Activated CD4-positive, alpha-beta memory T cell treated with anti-CD3 and anti-CD28 coated beads for 36 hours (primary cell): ENCODE results near the gene VAMP4. TPM values are rescaled to one million over a fixed set of nuclear protein-coding genes. Genes with fewer than 3 reads are reported as not detected.
A peak's percentile ranks its signal among the peaks of the same experiment; 100 is the strongest.
"Not testable (repeated sequence)": the region's sequence is repeated elsewhere in the genome, so short reads cannot be mapped to it uniquely, and the experiment has no call there.

Experiments used
- CTCF ChIA-PET: fragments of 350-600 bp; sonication (Branson Sonifier 250); formaldehyde crosslinking; loops from one replicate; lab custom pipeline; 2021; ENCODE audit warnings: antibody characterized with exemption, inconsistent platforms; lab: Charles Lee
- POLR2A ChIA-PET: fragments of 350-600 bp; sonication (Branson Sonifier 250); formaldehyde crosslinking; loops from one replicate; lab custom pipeline; 2021; ENCODE audit warnings: antibody characterized with exemption; lab: Charles Lee
- DNase-seq: peaks from one replicate; pipeline ENCODE4 v3.0.0-alpha.2; 2020
- H3K27ac Mint-ChIP-seq: one replicate; pipeline ENCODE4 v1.8.0; 2021; ENCODE audit warnings: mixed read lengths
- H3K27me3 Mint-ChIP-seq: one replicate; pipeline ENCODE4 v1.8.0; 2021; ENCODE audit warnings: mixed read lengths
- H3K36me3 Mint-ChIP-seq: one replicate; pipeline ENCODE4 v1.8.0; 2021; ENCODE audit warnings: mixed read lengths
- H3K4me1 Mint-ChIP-seq: one replicate; pipeline ENCODE4 v1.8.0; 2021; ENCODE audit warnings: low read depth, mixed read lengths
- H3K4me3 Mint-ChIP-seq: one replicate; pipeline ENCODE4 v1.8.0; 2021; ENCODE audit warnings: mild to moderate bottlenecking, mixed read lengths
- H3K9me3 Mint-ChIP-seq: one replicate; pipeline ENCODE4 v1.8.0; 2021; ENCODE audit warnings: mixed read lengths
- intact Hi-C: fragments of 100-400 bp; cut with micrococcal nuclease; formaldehyde crosslinking; loops from one replicate; pipeline ENCODE4 v1.15.1; 2023
- total RNA-seq, 2 experiments: library from RNA; stranded (reverse); gene quantifications; one replicate each; pipeline ENCODE4 v1.2.3, GENCODE V29; 2021

VAMP4 gene
- total RNA-seq, 2 experiments from 2014 or later: 13.2 to 14.2 TPM

DNA sequence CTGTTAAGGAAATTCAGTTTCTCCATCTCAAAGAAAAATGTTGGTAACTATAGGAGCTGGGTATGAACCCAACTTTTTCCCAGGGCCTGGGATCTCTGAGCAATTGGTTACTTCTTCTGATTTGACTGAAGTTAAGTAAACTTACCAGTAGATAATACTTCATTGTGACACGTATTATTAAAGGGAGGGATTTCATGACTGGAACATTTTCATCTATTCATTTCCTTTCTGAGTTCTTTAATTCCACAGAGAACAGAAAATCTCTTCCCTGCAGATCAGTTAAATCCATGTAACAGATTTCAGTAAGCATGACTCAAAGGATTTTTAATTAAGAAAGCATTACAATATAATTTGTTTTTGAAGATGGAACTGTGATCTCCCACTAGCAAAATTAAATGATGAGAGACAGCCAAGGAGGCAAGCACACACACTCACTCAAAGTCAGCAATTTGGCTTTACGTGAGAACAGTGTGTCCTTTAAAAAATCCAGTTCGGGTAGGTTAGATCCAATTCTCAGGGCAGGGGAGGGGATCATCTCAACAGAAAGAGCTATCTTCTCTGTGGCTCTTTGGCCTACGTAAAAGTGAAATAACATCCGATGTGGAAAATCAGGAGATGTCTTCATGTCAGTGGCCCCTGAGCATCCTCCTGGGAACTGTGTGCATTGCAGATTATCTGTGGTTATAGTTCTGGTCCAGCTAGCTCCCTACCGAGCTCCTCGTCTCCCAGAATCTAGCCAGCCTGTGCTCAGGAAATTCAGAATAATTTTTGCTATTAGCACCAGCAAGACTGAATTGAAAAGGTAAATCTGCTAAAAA lies 78.6 kb downstream of the VAMP4 start:
- H3K4me1 Mint-ChIP-seq: no peaks in the 10 kb centered on the region
- ChIA-PET POLR2A (no interaction called here), CTCF (interaction anchor here (2.0 kb wide), 1 partner anchor 18 kb away, joined by 7 read pairs; no protein-coding TSS in a partner anchor)
- H3K9me3 Mint-ChIP-seq: no peaks in the 10 kb centered on the region
- no peak overlapping the region for H3K27ac Mint-ChIP-seq
- H3K4me3 Mint-ChIP-seq: no peak overlapping the region
- no peaks in the 10 kb centered on the region for H3K36me3 Mint-ChIP-seq
- intact Hi-C loops: no loop called here
- DNase-seq: no peak
- H3K27me3 Mint-ChIP-seq: no peaks in the 10 kb centered on the region

DNA sequence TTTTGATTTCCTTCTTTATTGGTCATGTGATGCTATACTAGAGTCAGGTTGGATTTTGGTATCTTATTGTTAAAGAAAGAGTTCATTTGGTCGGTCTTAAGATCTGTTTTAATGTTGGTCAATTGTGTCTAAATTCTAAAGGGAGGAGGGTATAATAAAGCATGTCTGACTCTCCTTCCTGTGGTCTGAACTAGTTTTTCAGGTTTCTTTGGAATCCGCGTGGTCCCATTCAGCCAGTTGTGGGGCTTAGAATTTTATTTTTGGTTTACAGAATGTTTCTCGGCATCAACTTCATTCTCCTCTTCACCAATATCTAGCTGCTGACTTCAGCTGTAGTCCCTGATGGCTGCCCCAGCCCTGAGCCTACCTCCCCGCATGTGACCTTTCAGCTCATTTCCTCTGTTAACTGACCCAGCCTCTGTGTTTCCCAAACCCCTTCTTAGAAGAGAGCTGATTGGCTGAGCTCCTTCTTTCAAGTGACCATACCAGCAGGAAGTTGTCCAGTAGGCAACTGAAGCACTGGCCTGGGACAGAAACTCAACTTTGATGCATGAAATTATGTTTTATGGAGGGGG lies 80.7 kb downstream of the VAMP4 start:
- Mint-ChIP-seq H3K27me3 (no peaks in the 10 kb centered on the region), H3K4me1 (no peaks in the 10 kb centered on the region), H3K36me3 (no peaks in the 10 kb centered on the region), H3K4me3 (no peak overlapping the region), H3K27ac (no peak overlapping the region), H3K9me3 (no peaks in the 10 kb centered on the region)
- intact Hi-C loops: no loop called here
- no peak for DNase-seq
- CTCF ChIA-PET: no interaction called here
- POLR2A ChIA-PET: no interaction called here

DNA sequence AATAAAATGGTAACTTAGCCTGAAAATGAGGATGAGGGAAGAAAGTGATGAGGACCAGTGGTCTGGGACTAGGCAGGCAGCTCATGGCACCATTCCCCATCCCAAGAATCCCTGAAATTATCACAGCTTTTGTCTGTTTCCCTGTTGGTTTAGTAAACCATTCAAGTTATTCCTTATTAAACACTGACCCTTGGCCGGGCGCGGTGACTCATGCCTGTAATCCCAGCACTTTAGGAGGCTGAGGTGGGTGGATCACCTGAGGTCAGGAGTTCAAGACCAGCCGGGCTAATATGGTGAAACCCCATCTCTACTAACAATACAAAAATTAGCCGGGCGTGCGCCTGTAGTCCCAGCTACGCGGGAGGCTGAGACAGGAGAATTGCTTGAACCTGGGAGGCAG lies 85.7 kb downstream of the VAMP4 start:
- H3K27ac Mint-ChIP-seq, H3K9me3 Mint-ChIP-seq, H3K36me3 Mint-ChIP-seq, H3K4me3 Mint-ChIP-seq, DNase-seq, POLR2A ChIA-PET, H3K27me3 Mint-ChIP-seq: not testable (repeated sequence)
- intact Hi-C loops: loop anchor here (5.0 kb wide), 1 partner anchor 126 kb away; the partner anchor contains the start of gene METTL13
- CTCF ChIA-PET: interaction anchor here (0.8 to 4.4 kb wide), 7 partner anchors 11 to 332 kb away, joined by 3 to 45 read pairs (median 7); partner anchors contain the start of gene METTL13
- peaks cover 11% of the 10 kb centered on the region for H3K4me1 Mint-ChIP-seq

DNA sequence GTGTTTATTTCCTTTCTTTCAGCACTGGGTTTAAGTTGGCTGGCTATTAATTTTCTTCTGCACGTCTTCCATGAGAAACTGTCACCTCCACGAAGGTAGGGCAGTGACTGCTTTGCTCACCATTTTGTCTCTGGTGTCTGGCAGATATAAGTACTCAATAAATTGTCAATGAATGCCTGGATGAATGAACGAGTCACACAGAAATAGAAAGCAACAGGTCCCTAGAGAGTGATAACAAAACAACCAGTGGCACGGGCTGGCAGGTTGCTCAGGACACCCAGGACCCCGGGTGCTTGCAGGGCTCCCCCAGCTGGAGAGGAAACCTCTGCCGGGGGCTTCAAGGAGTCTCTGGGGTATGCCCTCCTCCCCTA lies 86.1 kb downstream of the VAMP4 start:
- Mint-ChIP-seq H3K27me3 (peaks cover 5% of the 10 kb centered on the region), H3K36me3 (no peaks in the 10 kb centered on the region), H3K4me3 (no peak overlapping the region), H3K27ac (no peak overlapping the region), H3K9me3 (no peaks in the 10 kb centered on the region), H3K4me1 (peaks cover 11% of the 10 kb centered on the region)
- POLR2A ChIA-PET: no interaction called here
- no peak for DNase-seq
- CTCF ChIA-PET: interaction anchor here (0.8 to 4.4 kb wide), 9 partner anchors 11 to 333 kb away, joined by 3 to 45 read pairs (median 7); partner anchors contain the start of gene METTL13
- intact Hi-C loops: loop anchor here (1.0 to 5.0 kb wide), 3 partner anchors 86 to 329 kb away; partner anchors contain the start of gene METTL13

DNA sequence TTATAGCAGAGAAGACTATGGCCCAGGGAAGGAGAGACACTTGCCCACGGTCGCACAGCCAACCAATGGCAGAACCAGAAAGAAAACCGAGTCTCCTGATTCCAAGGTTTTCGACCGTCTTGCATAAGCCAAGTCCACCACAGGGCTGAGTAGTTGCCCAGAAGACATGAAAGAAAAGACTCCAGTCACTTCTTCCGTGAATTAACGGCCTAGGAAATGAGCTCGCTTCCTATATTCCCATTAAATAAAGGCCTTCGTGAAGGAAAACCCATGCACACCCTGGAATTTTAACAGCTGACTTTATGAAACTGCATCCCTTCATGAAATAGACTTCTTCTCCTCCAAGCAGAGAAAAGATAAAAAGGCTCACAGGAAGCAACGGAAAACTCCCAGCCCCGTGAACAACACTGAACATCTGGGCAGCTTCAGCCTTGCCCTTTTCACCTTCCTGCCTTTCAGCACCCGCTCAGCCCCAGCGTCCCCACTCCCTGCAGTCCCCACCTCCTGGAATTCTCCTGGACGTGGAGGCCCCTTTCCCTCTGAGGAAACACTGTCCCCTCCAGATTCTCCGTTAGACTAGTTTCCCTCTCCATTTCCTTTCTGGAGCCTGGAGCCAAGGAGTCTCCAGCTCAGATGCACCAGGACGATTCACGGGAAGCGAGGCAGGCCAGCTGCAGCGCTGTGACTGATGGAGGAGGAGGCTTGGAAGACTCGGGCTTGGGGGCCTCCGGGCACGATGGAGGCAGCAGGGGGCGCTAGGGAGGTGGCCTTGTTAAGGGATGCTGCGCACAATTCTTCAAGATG lies 86.7 kb downstream of the VAMP4 start:
- Mint-ChIP-seq H3K36me3 (no peaks in the 10 kb centered on the region), H3K4me1 (peaks cover 11% of the 10 kb centered on the region), H3K4me3 (peak overlapping the region; percentile 43), H3K27me3 (peaks cover 5% of the 10 kb centered on the region), H3K9me3 (no peaks in the 10 kb centered on the region), H3K27ac (no peak overlapping the region)
- CTCF ChIA-PET: interaction anchor here (0.7 to 4.4 kb wide), 13 partner anchors 10 to 341 kb away, joined by 3 to 45 read pairs (median 6); partner anchors contain the start of genes FMO4 and MYOCOS
- POLR2A ChIA-PET: no interaction called here
- intact Hi-C loops: loop anchor here (1.0 to 5.0 kb wide), 3 partner anchors 86 to 330 kb away; partner anchors contain the start of gene METTL13
- peak; percentile 90 for DNase-seq

DNA sequence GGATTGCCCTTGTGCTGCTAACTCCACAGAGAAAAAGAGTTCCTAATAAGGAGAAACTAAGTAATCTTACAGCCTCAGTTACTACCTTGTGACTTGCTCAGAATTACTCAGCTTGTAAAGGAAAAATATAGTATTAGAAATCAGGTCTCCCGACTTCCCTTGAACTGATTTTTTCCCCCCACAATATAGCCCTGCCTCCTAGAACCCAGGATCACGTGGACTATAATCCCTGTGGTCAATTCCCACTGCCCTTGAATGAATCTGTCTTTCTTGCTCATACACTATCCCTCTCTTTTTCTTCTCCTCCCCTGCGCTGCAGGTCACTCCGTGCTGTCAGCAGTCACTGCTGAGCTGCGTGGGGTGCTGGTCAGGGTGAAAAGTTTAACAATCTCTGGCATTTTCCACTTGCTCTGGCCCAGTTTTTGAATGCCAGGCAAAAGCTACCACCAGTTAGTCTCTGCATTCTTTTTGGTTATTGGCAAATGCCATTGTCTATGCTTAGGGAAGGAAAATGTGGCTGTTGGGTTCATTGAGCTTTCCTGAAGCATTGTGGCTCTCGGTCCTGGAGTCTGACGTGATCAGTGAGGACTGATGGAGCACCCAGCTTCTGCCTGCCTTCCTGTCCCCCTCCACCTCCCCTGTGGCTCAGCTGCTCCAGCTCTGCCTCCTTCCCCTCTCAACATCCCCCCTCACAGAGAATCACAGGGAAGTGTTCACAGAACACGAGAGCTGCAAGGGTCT lies 87.5 kb downstream of the VAMP4 start:
- Mint-ChIP-seq H3K36me3 (no peaks in the 10 kb centered on the region), H3K27me3 (peaks cover 5% of the 10 kb centered on the region), H3K4me1 (peaks cover 11% of the 10 kb centered on the region), H3K4me3 (no peak overlapping the region), H3K9me3 (no peaks in the 10 kb centered on the region), H3K27ac (no peak overlapping the region)
- CTCF ChIA-PET: interaction anchor here (0.7 to 4.4 kb wide), 11 partner anchors 9 to 341 kb away, joined by 3 to 45 read pairs (median 6); partner anchors contain the start of genes FMO4 and MYOCOS
- no peak for DNase-seq
- intact Hi-C loops: loop anchor here (2.0 kb wide), 1 partner anchor 330 kb away; no protein-coding TSS in a partner anchor
- POLR2A ChIA-PET: interaction anchor here (0.5 kb wide), 1 partner anchor 654 kb away, joined by 7 read pairs; no protein-coding TSS in a partner anchor

DNA sequence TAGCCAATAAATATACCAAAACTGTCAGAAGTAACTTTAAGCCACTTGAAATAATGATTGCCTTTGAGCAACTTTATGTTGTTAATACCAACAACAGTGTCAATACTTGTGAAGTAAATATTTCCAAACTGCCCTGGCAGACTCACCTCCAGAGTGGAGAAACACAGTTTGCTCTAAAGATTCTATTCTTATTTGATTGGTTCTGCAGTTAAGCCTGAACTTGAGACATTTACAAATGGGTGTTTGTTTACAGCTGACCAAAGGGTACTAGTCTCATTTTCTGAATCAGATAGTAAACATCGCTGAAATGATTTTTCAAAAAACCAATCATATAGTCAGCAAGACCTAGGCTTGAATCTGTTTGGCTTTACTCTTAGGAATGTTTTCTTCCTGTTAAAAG lies 88.1 kb downstream of the VAMP4 start:
- peaks cover 5% of the 10 kb centered on the region for H3K27me3 Mint-ChIP-seq
- no peaks in the 10 kb centered on the region for H3K9me3 Mint-ChIP-seq
- H3K4me1 Mint-ChIP-seq: peaks cover 11% of the 10 kb centered on the region
- ChIA-PET CTCF (interaction anchor here (2.1 to 4.4 kb wide), 3 partner anchors 9 to 332 kb away, joined by 6 to 45 read pairs (median 20); partner anchors contain the start of gene MYOCOS), POLR2A (no interaction called here)
- DNase-seq: no peak
- intact Hi-C loops: loop anchor here (2.0 kb wide), 1 partner anchor 331 kb away; no protein-coding TSS in a partner anchor
- no peak overlapping the region for H3K27ac Mint-ChIP-seq
- no peak overlapping the region for H3K4me3 Mint-ChIP-seq
- H3K36me3 Mint-ChIP-seq: no peaks in the 10 kb centered on the region

DNA sequence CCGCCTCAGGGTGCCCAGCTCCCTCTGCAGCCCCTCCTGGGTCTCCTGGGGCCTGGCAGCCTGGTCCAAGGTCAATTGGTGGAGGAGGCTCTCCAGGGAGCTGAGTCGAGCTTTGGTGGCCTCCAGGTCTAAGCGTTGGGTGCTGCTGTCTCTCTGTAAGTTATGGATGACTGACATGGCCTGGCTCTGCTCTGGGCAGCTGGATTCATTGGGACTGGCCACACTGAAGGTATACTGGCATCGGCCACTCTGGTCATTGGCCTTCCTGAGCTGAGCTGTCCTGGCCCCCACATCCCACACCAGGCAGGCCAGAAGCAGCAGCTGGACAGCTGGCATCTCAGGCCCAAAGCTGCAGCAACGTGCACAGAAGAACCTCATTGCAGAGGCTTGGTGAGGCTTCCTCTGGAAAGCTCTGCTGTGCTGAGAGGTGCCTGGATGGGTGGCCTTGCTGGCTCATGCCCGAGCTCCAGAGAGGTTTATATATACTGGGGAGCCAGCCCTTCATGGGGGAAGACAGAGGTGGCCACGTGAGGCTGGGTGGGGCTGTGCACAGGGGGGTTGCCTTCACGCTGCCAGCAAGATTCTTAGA lies 89.5 kb downstream of the VAMP4 start, which contains the start of gene MYOC:
Gene MYOC, minus strand, starts transcription at position 455 of the 589 bp plus-strand sequence. Its CDS starts 77 bp downstream, at position 378.
- intact Hi-C loops: no loop called here
- no peak for DNase-seq
- Mint-ChIP-seq H3K9me3 (no peaks in the 10 kb centered on the region), H3K27ac (no peak within 1 kb of the TSS), H3K36me3 (no peaks in the 10 kb centered on the region), H3K27me3 (peaks cover 5% of the 10 kb centered on the region), H3K4me1 (peaks cover 11% of the 10 kb centered on the region), H3K4me3 (no peak within 1 kb of the TSS)
- POLR2A ChIA-PET: no interaction called here
- CTCF ChIA-PET: interaction anchor here (1.1 to 1.6 kb wide), 2 partner anchors 63 to 333 kb away, joined by 3 to 8 read pairs; no protein-coding TSS in a partner anchor
